HL-60 (cell line): ENCODE data around the gene EIF4G3.

Experiments
- CTCF ChIP-seq: IDR thresholded peaks from one replicate; pipeline ENCODE4 v1.5.1; 2011; ENCODE audit warnings: low read length, control low read depth, inconsistent platforms; ENCODE audit not compliant: insufficient read depth
- POLR2AphosphoS5 ChIP-seq: IDR thresholded peaks from 2 replicates; pipeline ENCODE4 v1.6.1; 2012; ENCODE audit warnings: low read depth
- REST ChIP-seq: IDR thresholded peaks from 2 replicates; pipeline ENCODE4 v1.6.1; 2012; ENCODE audit warnings: low read depth; ENCODE audit not compliant: insufficient replicate concordance

- no peak for TF ChIP-seq CTCF
- no peak for TF ChIP-seq POLR2AphosphoS5
- TF ChIP-seq REST = no peak
Observed at GRCh38 chr1:21012937-21013336, 163.8 kb downstream of the EIF4G3 start.
